Gastroesophageal sphincter (tissue), 4 donors: ENCODE results near the gene MYO1B. TPM values are rescaled to one million over a fixed set of nuclear protein-coding genes. Genes with fewer than 3 reads are reported as not detected.

ENCODE experiments used
- ATAC-seq: fragments of 150-250 bp; one replicate; pipeline ENCODE4 v1.9.1; 2016; ENCODE audit warnings: mild to moderate bottlenecking, moderate library complexity
- H3K27ac ChIP-seq, 4 donors: fragments of 200-600 bp; sonication (generic) in 3 of 4; 1 replicate in 3 of 4; 2 replicates in 1 of 4; pipeline ENCODE4 v1.5.1; 2016 to 2019
- H3K27me3 ChIP-seq: fragments of 200-600 bp; sonication (generic); one replicate; pipeline ENCODE4 v1.5.1; 2019
- H3K36me3 ChIP-seq, 2 donors: fragments of 200-600 bp; sonication (generic); one replicate each; pipeline ENCODE4 v1.5.1; 2019; ENCODE audit warnings: control low read depth in 1 of 2
- H3K4me1 ChIP-seq, 3 donors: fragments of 200-600 bp; sonication (generic); 1 replicate in 2 of 3; 2 replicates in 1 of 3; pipeline ENCODE4 v1.5.1; 2016 to 2019; ENCODE audit warnings: control low read depth in 2 of 3
- H3K4me3 ChIP-seq, 2 donors: fragments of 200-600 bp; sonication (generic); one replicate each; pipeline ENCODE4 v1.5.1; 2019; ENCODE audit warnings: mild to moderate bottlenecking in 1 of 2, moderate library complexity in 1 of 2
- H3K9me3 ChIP-seq, 3 donors: fragments of 200-600 bp; sonication (generic); one replicate each; pipeline ENCODE4 v1.5.1; 2017 to 2019; ENCODE audit warnings: control low read depth in 2 of 3
- EP300 ChIP-seq: sonication (generic); formaldehyde crosslinking; IDR thresholded peaks from one replicate; pipeline ENCODE4 v1.6.1; 2017; ENCODE audit warnings: antibody characterized with exemption, mild to moderate bottlenecking
- POLR2A ChIP-seq, 2 donors: fragments of 450-650 bp; IDR thresholded peaks; one replicate each; pipeline ENCODE4 v1.6.1; 2017; ENCODE audit warnings: antibody characterized with exemption in 2 of 2, mild to moderate bottlenecking in 2 of 2, moderate library complexity in 1 of 2
- POLR2AphosphoS5 ChIP-seq: sonication (generic); formaldehyde crosslinking; IDR thresholded peaks from one replicate; pipeline ENCODE4 v1.6.1; 2017; ENCODE audit warnings: antibody characterized with exemption
- WGBS, 2 donors: methylation state at CpG; one replicate each; pipeline ENCODE4 v1.1.5; 2018; ENCODE audit warnings: low coverage in 1 of 2; 5-methylcytosine and 5-hydroxymethylcytosine counted together
- total RNA-seq, 4 donors: library from RNA; depleted of rRNA; stranded (reverse); fragments of >200 nt; gene quantifications; one replicate each; pipeline ENCODE4 v1.1.0, GENCODE V29; 2016
- TF ChIP-seq, protein P1 (sequence below), 4 experiments: fragments of 200-600 bp in 2 of 4; fragments of 450-650 bp in 2 of 4; sonication (generic) in 1 of 4; IDR thresholded peaks; one replicate each; pipeline ENCODE4 v1.5.1; 2017 to 2019; ENCODE audit warnings: antibody characterized with exemption in 4 of 4, mild to moderate bottlenecking in 2 of 4, moderate library complexity in 2 of 4

The MYO1B gene
- total RNA-seq, 4 donors from 2014 or later = 17.3 to 45.0 (median 21.0) TPM

DNA sequence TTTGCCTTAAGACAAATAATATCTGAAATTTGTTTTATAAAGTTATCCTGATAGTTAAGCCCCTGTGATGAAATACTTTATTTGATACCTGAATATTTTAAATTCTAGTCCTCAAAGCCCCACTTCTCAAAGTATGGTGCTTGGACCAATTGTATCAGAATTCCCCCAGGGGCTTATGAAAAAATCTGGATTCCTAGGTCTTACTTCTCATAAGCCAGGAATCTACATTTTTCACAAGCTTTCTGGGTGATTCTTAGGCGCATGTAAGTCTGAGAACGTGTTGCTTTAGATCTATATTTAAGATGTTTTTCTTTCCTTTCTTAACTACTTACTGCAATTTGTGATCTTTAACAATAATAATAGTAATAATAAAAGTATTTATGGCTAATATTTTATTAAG, 53.1 kb downstream of the MYO1B start:
- WGBS, 2 donors = 78 to 87% methylated on average over 2 of the region's 2 CpGs
- no peak for TF ChIP-seq POLR2AphosphoS5
- TF ChIP-seq, protein P1, sequence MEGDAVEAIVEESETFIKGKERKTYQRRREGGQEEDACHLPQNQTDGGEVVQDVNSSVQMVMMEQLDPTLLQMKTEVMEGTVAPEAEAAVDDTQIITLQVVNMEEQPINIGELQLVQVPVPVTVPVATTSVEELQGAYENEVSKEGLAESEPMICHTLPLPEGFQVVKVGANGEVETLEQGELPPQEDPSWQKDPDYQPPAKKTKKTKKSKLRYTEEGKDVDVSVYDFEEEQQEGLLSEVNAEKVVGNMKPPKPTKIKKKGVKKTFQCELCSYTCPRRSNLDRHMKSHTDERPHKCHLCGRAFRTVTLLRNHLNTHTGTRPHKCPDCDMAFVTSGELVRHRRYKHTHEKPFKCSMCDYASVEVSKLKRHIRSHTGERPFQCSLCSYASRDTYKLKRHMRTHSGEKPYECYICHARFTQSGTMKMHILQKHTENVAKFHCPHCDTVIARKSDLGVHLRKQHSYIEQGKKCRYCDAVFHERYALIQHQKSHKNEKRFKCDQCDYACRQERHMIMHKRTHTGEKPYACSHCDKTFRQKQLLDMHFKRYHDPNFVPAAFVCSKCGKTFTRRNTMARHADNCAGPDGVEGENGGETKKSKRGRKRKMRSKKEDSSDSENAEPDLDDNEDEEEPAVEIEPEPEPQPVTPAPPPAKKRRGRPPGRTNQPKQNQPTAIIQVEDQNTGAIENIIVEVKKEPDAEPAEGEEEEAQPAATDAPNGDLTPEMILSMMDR (IDR thresholded peaks at IDR 0.05) = no peak
- no peak for TF ChIP-seq EP300
- TF ChIP-seq POLR2A (IDR thresholded peaks at IDR 0.05) = no peak
- no peak for ATAC-seq

DNA sequence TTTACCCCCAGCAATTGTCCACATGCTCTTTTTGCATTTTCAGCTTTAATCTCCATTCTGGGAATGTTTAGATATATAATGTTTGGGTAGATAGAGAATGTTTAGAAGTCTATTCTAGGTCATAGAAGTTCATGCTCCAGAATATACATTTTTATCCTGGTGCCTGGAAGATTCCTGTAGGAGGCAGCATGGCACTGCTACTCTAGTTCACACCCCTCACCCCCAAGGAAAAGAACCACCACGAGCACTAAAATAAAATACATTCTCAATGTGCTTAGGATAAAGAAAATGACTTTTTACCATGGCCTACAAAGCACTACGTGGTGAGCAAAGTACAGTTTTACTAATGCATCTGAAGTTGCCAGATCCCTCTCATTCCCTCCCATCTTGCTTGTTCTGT, 53.8 kb downstream of the MYO1B start:
- no peak for TF ChIP-seq POLR2AphosphoS5
- TF ChIP-seq, protein P1 (IDR thresholded peaks at IDR 0.05) = peak in 1 of 4 experiments; percentile 13
- no peak for TF ChIP-seq POLR2A (IDR thresholded peaks at IDR 0.05)
- H3K4me3 ChIP-seq = no peak overlapping the region
- 28 to 50% methylated on average over 2 of the region's 2 CpGs for WGBS, 2 donors
- no peak for ATAC-seq
- H3K36me3 ChIP-seq = no peaks in the 10 kb centered on the region
- H3K9me3 ChIP-seq = no peaks in the 10 kb centered on the region
- no peaks in the 10 kb centered on the region for H3K27me3 ChIP-seq
- peaks cover 0 to 29% (median 0%) of the 10 kb centered on the region in 3 donors for H3K4me1 ChIP-seq
- H3K27ac ChIP-seq = no peak overlapping the region

More for the DNA sequence above, 53.1 kb downstream of the MYO1B start:
- H3K4me1 ChIP-seq = peaks cover 0 to 22% (median 0%) of the 10 kb centered on the region in 3 donors
- no peaks in the 10 kb centered on the region for H3K9me3 ChIP-seq
- H3K27me3 ChIP-seq = no peaks in the 10 kb centered on the region
- no peaks in the 10 kb centered on the region for H3K36me3 ChIP-seq
- H3K4me3 ChIP-seq = no peak overlapping the region
- no peak overlapping the region for H3K27ac ChIP-seq

DNA sequence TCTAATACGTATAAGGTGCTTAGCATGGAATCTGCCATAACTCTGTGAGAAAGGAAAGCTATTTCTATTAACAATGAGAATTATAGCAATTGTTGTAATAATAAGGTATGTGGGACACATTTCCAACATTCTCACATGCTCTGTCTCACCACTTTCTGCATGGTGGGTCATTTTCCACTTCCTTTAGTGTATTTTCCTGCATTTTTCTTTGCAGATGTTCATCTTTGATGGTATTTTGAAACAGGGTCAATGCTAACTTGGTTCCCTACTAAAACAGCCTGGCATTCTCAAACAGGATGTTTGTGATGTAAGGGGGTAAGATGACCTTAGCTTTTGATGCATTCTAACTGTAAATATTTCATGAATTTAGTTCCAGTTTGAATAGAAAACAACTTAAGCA, 54.7 kb downstream of the MYO1B start:
- TF ChIP-seq POLR2A (IDR thresholded peaks at IDR 0.05) (no peak), POLR2AphosphoS5 (no peak), EP300 (no peak)
- TF ChIP-seq, protein P1 (IDR thresholded peaks at IDR 0.05) = no peak
- no peak for ATAC-seq
- H3K27ac ChIP-seq = no peak overlapping the region
- H3K27me3 ChIP-seq = no peaks in the 10 kb centered on the region
- WGBS, 2 donors = 89 to 92% methylated on average over 1 of the region's 1 CpG
- H3K36me3 ChIP-seq = no peaks in the 10 kb centered on the region
- no peak overlapping the region for H3K4me3 ChIP-seq
- H3K4me1 ChIP-seq = peaks cover 0 to 36% (median 2%) of the 10 kb centered on the region in 3 donors
- H3K9me3 ChIP-seq = no peaks in the 10 kb centered on the region

DNA sequence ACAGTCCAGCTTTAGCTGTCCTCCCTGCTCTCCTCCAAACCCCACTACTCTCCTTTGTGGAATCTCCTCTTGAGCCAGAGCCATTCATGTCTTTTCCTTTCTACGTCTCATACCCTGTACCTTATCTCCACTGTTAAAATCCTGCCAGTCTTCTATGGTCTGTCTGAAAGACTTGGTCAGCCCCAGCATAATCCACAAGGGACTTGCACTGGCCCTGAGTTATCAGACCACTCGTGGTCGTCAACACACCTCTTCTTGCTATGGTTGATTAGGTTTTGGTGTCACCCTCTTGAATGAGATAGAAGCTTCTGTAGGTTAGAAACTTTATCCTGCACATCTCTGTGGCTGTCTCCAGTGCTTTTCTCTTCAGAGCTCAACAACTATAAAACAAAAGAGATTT, 56.8 kb downstream of the MYO1B start:
- no peak for TF ChIP-seq POLR2A (IDR thresholded peaks at IDR 0.05)
- TF ChIP-seq, protein P1 (IDR thresholded peaks at IDR 0.05) = no peak
- no peak for TF ChIP-seq EP300
- no peak for TF ChIP-seq POLR2AphosphoS5
- Histone ChIP-seq H3K9me3 (no peaks in the 10 kb centered on the region), H3K36me3 (no peaks in the 10 kb centered on the region), H3K27ac (no peak overlapping the region), H3K4me3 (no peak overlapping the region), H3K27me3 (no peaks in the 10 kb centered on the region), H3K4me1 (peaks cover 0 to 38% (median 13%) of the 10 kb centered on the region in 3 donors)
- 92% methylated on average over 3 of the region's 3 CpGs; no CpG with 5 or more reads in 1 of the 2 donors for WGBS, 2 donors
- no peak for ATAC-seq

DNA sequence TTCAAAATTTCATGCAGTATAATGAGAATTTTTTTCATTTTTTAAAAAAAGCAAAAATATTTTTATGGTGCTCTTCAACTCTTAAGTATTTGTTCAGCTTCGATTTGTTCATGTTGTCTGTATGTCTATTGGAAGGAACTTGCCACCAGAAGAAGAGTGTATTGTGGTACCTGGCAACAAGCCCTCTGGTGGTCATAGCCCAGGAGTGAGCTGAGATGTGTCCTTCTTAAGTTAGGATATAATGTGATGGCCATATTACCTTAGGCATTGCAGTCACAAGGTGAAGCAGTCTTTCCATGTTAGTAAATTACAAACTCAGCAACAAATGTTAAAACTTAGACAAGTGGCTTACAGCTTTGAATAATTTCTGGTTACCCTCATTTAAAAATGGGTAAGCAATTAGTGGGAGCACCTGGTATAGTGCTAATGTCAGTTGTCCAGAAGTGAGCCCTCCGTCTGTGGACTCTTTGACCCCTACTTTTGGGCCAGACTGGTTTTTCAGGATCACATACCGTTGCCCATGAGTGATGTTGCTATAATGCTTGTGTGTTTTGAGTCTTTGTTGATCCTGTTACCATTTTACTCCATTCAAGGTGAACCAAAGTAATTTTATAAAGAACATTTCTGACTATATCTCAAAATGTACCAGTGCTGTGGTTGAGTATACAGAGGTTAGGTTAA, 57.4 kb downstream of the MYO1B start:
- 73 to 95% methylated on average over 1 to 2 of the region's 3 CpGs for WGBS, 2 donors
- no peak overlapping the region for H3K4me3 ChIP-seq
- ATAC-seq = no peak
- no peaks in the 10 kb centered on the region for H3K27me3 ChIP-seq
- no peaks in the 10 kb centered on the region for H3K9me3 ChIP-seq
- peaks cover 0 to 32% (median 13%) of the 10 kb centered on the region in 3 donors for H3K4me1 ChIP-seq
- no peaks in the 10 kb centered on the region for H3K36me3 ChIP-seq
- TF ChIP-seq EP300 (no peak), POLR2AphosphoS5 (no peak), POLR2A (IDR thresholded peaks at IDR 0.05) (no peak)
- TF ChIP-seq, protein P1 (IDR thresholded peaks at IDR 0.05) = no peak
- H3K27ac ChIP-seq = no peak overlapping the region
